Urothelium cell line (cell line): Measurements from ENCODE around the gene SLC26A6.
A peak's percentile ranks its signal among the peaks of the same experiment; 100 is the strongest.

ENCODE experiments used
- DNase-seq: peaks from one replicate; pipeline ENCODE4 v3.0.0; 2011; ENCODE audit warnings: low spot score, mixed read lengths
- FAIRE-seq: peaks from 2 replicates; lab custom pipeline; 2011; peaks lifted over from hg19 to GRCh38; lab: Jason Lieb, UNC

SLC26A6 gene

DNA sequence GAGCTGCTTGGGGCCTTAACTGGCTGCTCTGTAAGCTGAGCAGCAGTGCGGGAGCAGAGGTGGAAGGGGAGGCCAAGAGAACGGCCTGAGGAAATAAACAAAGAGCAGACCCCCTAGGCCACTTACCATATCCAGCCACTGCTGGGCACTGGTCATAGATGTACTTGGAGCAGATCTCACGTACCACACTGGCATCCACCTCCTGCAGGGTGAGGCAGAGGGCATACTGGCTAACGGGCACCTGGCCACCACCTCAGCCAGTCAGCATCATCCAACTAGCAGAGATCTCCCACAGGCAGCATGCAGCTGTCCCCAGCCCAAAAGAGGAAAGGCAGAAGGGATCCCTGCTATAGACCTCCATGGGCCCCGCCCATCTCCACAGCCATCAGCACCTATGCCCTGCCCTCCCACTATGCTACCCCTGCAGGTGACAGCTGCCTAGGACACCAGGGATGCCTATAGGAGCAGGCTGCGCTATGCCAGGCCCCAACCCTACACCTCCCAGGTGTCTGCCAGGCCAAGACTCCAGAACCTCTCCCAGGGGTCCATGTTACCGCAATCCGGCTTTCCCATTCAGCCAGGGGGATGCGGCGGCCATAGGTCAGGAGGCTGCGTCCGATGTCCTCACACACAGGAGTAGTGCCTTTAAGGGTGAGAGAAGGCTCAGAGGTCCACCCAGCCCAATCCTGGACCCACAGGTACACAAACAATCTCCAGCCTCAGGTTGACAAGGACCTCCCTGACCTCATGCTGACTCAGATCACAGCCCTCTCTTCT lies 35.6 kb downstream of the SLC26A6 start:
- DNase-seq = no peak
- FAIRE-seq = peak; percentile 13

GRCh38 chr3:48599077-48599501 lies 36.2 kb downstream of the SLC26A6 start:
- DNase-seq = no peak
- no peak for FAIRE-seq

DNA sequence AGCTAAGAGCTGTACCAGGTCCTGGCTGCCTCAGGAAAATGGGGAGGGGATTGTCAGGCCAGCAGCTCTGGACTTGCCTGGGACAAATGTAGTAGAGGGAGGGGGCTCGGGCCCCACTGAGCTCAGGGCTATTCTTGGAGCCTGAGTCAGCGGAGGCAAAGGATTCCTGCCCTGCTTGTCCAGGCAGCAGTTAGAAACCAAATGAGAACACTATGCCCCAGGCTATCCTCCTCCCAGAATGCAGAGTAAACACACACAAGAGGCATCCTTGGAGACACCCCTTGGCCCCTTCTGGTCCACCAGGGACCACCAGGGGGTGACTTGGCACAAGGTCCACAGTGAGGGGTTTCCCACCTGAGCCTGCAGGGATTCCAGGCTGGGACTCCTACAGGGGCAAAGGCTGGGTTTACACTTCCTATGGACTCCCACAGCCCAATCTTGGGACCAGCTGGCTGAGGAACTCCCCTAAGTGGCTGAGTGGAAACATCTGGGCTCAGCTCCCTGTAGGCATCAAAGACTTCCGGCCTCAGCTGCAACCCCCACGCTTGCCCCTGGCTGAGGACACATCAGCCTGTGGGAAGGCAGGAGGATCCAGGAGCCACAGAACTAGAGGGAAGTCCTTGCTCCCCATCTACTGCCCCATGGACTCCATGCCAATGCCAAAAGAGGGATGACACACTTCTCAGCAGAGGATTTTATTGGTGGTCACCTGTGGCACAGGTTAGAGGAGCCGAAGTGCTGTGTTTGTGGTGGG lies 36.8 kb downstream of the SLC26A6 start:
- FAIRE-seq (no peak), DNase-seq (peak; percentile 45)

DNA sequence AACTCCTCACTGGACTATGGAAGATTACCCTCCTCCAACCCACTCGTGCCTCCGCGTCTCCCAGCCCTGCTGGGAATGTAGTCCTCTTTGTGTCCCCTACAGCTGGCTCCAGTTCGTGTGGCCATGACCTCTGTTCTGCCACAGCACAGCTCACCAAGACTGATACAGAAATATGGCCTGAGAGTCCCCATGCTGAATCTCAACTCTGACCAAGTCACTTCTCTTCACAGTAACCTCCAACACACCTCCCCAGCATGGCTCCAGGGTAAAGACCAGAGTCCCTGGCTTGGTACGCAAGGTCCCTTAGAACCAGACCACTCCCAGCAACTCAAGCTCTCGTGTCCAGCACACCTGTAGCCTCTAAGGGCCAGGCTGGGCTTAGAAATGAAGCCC lies 37.9 kb downstream of the SLC26A6 start:
- DNase-seq = no peak
- peak; percentile 9 for FAIRE-seq

DNA sequence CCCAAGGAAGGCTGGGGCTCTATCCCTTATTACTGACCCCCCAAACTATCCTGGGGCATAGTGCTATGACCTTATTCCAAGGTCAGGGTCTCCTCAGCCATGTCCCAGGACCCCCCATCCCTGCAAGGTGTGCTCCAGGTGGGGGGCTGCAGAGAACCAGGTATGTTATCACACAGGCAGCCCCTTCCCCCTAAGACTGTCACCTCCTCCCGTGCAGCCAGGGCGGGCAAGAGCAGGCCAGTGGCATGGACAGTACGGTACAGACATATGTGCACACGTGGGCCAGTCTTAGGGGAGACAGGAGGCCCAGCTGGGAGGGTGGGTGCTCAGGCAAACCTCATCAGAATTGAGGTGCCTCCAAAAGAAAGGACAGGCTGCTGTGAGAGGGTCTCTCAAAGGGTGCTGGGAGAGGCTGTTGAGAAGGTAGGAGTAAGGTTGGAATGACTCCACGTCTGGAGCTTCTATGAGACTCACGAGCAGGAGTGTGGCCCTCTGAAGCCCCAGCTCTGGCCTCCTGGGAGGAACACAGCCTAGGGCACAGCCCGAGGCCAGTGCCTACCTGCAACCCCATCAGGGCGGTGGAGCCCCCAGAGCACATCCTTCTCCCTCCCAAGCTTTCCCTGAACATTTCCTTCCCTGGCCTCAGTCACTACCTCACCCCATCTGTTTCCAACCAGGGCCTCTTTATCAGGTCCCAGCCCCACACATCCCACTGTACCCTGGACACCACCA lies 38.4 kb downstream of the SLC26A6 start:
- FAIRE-seq = no peak
- no peak for DNase-seq

DNA sequence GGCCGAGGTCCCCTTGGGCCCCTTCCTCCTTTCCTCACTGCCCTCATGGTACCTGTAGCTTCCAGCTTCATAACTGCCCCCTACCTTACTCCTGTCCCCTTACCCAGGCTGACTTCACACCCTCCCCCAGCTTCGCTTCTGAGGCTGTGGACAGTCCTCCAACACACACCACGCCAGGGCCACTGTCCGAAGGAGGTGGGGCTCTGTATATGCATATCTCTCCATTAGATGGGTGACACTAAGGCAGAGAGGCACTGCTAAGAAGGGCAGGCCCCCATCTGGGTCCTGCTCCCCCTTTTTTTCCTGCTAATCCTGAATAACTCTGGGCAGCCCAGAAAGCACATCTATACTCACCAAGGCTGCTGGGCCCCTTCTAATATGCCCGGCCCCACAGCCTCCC lies 39.1 kb downstream of the SLC26A6 start:
- DNase-seq (no peak), FAIRE-seq (peak; percentile 5)

DNA sequence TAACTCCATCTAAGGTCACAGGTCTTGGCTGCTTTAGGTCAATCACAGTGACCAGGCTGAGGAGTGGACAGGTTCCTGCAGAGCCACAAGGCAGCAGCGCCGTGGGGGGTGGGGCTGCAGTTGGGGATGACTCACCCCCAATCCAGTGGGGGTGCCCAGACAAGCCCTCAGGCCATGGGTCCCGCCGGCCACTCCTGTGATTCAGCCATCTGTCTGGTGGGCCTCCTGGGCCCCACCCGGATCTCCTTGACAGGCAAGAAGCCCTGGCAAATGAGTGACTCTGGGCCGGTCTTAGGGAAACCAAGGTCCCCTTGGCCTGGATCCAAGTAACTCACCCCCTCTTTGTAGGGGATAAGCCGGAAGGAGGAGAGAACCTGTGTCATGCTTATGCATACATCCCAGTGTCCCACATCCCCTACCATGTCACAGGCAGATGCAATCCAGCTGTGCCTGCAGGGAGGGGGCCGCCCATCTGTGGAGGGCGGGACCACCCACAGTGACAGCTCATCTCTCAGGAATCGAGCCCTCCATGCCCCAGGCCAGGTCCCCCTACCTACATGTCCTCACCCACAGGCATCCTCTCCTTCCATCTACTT lies 39.6 kb downstream of the SLC26A6 start:
- peak; percentile 86 for DNase-seq
- FAIRE-seq = peak; percentile 72

DNA sequence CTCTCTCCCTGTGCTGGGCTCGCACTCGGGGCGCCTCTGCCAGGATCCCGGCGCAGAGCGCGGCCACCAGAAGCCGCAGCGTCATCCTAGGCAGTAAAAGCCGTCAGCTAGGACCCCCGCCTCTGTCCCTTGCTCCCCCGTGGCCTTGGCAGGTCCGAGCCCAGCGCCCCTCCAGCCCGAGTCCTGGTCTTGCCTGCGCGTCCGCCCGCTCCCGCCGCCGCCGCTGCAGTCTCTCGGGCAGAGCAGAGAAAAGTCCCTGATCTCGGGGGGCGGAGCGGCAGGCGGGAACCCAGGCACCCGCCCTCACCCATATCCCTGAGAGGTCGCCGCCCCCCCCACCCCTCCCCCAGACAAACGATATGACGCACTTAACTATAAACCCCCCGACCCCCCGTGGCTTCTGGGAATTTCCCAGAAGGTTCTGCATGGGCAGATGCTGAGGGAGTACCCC lies 40.2 kb downstream of the SLC26A6 start, which contains the start of gene COL7A1:
COL7A1 (minus strand) TSS at position 255 of the 451 bp plus-strand sequence; CDS start at position 85, 170 bp downstream.
- no peak for DNase-seq
- no peak for FAIRE-seq

DNA sequence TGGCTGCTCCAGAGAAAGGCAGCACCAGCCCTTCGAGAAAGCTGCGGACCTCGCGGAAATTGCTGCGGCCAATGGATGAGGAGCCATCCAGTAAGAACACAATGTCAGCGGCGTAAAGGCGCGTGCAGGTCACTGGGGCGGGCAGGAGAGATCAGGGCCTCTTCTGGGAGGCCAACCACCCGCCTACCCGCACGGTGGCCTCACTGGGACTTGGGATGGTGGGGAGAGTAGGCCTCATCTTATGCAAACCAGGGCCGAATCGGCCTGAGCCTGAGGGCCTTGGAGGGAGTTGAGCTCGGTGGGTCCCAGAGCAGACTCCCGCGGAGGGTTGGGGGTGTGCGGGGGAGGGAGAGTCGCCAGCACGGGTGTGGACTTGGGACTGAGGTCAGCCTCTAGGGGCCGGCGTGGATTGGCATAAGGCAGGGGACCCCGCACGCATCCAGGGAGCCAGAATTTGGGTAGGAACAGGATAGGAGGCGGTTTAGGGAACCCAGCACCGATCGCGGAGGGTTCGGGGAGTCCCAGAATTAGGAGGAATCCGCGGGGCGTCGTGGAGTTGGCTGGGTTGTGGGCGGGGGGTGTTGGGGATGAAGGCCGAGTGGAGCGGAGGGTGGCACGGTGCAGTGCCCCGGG lies 40.7 kb downstream of the SLC26A6 start:
- DNase-seq (no peak), FAIRE-seq (no peak)

GRCh38 chr3:48593337-48593736 lies 41.9 kb downstream of the SLC26A6 start:
- FAIRE-seq = no peak
- no peak for DNase-seq

DNA sequence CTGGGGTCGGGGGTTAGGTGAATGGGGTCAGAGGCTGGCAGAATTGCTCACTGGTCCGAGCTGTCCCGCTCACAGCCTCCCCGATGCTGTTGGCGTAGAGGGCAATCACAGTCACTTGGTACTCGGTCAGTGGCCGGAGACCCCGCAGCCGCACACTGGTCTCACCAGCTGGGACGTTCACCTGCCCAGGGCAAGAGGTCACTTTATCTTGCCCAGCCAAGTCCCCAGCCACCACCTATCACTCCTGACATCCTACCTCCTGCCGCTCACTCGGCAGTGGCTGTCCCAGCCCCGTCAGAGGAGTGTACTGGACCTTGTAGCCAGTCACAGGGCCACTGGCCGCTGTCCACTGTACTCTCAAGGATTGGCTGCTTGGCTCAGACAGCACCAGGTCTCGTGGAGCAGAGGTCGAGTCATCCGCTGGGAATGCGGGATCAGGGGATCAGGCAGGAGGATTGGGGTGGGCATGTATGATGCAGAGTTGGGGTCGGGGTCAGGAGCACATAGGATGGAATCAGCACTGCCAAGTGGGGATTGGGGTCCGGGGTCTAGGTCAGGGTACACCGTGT lies 42.7 kb downstream of the SLC26A6 start:
- FAIRE-seq = no peak
- DNase-seq = no peak

DNA sequence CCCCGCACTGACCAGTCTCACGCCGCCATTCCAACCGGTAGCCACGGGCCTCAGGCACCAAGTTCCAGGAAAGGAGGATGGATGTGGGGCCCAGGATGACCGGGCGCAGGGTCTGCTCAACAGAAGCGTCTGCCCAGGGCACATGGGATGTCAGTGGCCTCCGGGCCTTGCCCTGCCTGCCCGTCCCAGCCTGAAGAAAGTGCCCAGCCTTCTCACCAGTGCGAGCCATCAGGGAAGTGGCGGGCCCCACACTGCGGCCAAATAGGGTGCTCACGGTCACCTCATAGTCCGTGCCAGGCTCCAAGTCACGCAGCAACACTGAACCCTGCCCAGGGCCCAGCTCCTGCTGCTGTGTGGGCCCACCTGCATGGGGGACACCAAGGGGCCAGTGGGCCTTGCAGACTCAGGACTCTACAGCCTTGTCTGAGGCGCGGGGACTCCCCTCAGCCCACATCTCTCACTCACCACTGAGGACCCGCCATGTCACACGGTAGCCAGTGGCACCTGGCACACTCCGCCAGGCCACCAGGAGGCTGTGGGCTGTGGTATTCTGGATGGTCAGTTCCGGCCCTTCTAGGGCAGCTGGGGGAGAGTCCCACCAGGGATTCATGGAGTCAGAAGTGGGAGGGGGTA lies 43.3 kb downstream of the SLC26A6 start:
- DNase-seq (no peak), FAIRE-seq (no peak)

- DNase-seq (no peak), FAIRE-seq (no peak)
These were observed 43.8 kb downstream of the SLC26A6 start for GRCh38 chr3:48591436-48591835.

DNA sequence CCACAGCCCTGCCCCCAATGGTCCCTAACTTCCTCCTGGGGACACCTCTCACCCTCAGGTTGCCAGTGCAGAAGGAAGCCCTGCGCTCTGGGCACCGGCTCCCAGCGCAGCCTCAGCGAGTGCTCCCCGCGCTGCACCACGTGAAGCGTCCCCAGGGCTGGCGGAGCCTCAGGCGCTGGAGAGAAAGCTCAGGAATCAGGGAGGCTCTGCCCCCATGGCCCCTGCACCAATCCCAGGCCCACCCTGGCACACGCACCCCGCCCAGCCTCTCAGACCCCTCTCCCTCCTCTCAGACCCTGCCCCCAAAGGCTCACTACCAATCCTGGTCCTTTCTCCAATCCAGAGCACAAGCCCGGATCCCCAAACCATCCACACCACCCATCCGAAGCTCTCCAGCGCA lies 47.0 kb downstream of the SLC26A6 start:
- DNase-seq = no peak
- no peak for FAIRE-seq

GRCh38 chr3:48587686-48588085 lies 47.6 kb downstream of the SLC26A6 start:
- FAIRE-seq (no peak), DNase-seq (no peak)

GRCh38 chr3:48585411-48585810 lies 49.9 kb downstream of the SLC26A6 start:
- DNase-seq (no peak), FAIRE-seq (no peak)

- no peak for DNase-seq
- no peak for FAIRE-seq
These were observed 50.4 kb downstream of the SLC26A6 start for GRCh38 chr3:48584836-48585235.

DNA sequence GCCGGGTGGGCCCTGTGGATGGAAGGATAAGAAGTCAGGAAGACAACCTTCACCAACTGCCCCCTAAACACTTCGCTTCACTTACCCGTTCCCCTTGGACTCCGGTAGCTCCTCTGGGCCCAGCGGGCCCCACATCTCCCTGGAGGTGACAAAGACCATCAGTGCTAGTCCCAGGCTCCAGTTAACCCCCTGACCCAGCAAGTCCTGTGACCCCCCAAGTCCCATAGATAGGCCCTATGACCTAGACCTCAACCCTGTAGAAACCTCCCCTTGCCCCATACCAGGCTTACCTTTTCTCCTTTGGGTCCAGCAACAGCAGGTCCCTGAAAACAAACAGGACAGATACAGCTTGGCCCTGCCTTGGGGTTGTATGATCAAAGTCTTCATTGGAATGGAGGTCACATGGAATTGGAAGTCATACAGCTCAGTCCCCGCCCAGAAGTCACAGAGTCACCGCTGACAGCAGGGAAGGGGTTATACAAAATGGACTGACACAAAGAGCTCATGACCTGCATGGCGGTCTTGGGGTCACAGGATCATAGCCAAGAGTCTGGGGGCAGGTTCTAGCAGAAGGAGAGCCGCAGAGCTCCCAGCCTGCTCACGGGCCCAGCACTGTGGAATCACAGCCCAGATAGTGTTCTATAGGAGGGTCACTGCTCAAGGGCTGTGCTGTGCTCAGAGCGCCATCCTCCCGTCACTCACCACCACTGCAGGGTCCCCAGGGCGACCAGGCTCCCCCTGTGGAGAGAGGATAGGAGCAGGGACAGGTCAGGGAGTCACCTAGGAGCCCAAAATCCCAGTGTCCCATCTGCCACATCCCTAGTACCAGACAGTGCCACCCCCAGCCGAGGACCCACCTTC lies 53.4 kb downstream of the SLC26A6 start:
- DNase-seq (no peak), FAIRE-seq (no peak)

GRCh38 chr3:48576647-48577046 lies 58.6 kb downstream of the SLC26A6 start:
- FAIRE-seq (no peak), DNase-seq (no peak)
